GM19043 (cell line): Measurements from ENCODE around the gene OR52W1.

ENCODE experiments used
- ATAC-seq: cut with Tn5 transposase; IDR thresholded peaks from one replicate; pipeline ENCODE4 v1.9.1; 2021; ENCODE audit warnings: low read depth; ENCODE audit not compliant: unreplicated experiment

OR52W1 gene

DNA sequence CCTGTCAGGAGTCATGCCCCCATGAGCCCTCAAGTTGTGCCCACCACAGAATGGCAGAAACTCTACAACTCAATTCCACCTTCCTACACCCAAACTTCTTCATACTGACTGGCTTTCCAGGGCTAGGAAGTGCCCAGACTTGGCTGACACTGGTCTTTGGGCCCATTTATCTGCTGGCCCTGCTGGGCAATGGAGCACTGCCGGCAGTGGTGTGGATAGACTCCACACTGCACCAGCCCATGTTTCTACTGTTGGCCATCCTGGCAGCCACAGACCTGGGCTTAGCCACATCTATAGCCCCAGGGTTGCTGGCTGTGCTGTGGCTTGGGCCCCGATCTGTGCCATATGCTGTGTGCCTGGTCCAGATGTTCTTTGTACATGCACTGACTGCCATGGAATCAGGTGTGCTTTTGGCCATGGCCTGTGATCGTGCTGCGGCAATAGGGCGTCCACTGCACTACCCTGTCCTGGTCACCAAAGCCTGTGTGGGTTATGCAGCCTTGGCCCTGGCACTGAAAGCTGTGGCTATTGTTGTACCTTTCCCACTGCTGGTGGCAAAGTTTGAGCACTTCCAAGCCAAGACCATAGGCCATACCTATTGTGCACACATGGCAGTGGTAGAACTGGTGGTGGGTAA lies at the start of gene OR52W1:
OR52W1 (plus strand) TSS at position 51 of the 637 bp plus-strand sequence; CDS start at position 51, 0 bp downstream.
- no peak for ATAC-seq

- no peak for ATAC-seq
Measured at GRCh38 chr11:6151117-6151516, 47.9 kb upstream of the OR52W1 start.

- ATAC-seq = no peak
Measured at GRCh38 chr11:6152126-6152525, 46.9 kb upstream of the OR52W1 start.

DNA sequence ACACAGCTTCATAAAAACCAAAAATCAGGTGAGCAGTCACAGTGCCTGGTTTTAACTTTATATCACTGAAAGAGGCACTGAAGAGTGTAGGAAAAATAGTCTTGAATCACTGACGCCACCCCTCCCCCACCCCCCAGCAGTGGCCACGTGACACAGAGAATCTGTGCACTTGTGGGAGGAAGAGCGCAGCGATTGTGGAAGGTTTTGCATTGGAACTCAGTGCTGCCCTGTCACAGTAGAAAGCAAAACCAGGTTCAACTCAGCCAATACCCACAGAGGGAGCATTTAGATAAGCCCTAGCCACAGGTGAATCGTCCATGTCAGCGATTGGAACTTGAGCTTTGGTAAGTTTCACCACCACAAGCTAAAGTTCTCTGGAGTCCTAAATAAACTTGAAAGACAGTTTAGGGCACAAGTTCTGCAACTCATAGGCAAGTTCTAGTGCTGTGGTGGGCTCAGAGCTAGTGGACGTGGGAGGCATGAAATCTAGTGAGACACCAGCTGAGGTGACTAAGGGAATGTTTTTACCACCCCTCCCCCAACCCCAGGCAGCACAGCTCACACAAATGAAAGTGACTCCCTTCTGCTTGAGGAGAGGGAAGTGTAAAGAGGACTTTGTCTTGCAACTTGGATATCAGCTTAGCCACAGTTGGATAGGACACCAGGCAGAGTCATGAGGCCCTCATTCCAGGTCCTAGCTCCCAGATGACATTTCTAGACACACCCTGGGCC lies 42.2 kb upstream of the OR52W1 start:
- no peak for ATAC-seq

GRCh38 chr11:6170226-6170625 lies 28.8 kb upstream of the OR52W1 start, which contains the start of gene OR52B2:
Gene OR52B2 (minus strand): TSS chr11:6170326. CDS start chr11:6170326, 0 bp downstream.
- no peak for ATAC-seq

DNA sequence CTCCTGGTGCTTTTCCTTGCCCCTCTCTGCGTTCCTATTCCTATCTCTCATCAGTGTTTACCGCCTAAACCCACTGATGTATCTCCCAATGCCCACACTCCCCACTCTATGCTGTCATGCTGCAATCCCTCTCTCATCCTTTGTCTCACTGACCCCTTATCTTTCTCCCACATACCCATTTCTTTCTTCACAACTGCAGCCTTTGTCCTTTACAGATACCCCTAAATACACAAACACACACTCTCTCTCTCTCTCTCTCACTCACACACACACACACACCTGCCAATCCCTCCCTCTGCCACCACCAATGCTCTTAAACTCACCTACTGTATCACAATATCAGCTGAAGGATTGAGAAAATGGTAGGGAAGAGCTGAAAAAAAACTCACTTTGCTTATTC lies 23.6 kb upstream of the OR52W1 start:
- no peak for ATAC-seq

DNA sequence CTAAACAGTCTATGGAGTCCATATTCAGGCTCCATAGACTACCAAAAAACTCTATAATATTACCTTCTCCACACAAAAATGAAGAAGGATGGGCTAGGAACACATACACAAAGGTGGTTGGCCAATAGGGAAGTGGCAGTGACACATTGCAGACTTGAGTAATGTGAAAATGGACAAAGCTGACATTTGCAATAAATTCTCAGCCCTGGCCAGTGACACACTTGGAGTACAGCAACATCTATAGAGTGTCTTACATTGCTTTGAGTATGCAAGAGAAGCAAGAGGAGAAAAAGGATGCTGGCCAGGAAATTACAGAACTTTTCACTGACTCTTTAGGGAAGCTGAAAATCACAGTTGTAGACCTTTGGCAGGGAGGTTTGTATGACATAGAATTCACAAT lies 7.3 kb upstream of the OR52W1 start:
- ATAC-seq = no peak

DNA sequence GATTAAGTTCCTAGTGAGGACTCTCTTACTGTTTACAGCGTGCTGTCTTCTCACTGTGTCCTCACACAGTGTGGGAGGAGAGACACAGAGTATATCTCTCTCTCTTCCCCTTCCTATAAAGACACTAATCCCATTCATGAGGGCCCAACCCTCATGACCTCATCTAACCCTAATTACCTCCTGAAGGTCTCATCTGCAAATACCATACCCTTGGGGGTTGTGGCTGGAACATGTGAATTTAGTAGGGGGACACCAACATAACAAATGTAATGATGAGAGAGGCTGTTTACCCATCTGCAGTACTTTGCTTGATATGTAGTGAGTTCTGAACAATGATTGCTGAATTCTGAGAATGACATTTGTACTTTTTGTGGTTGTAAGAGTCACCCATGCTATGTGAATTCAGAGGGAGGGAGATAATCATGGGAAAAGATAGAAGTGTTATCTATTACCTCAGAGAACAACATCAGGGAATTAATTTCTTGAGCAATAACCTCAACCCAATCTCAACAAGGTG lies 4.9 kb upstream of the OR52W1 start:
- ATAC-seq = no peak

DNA sequence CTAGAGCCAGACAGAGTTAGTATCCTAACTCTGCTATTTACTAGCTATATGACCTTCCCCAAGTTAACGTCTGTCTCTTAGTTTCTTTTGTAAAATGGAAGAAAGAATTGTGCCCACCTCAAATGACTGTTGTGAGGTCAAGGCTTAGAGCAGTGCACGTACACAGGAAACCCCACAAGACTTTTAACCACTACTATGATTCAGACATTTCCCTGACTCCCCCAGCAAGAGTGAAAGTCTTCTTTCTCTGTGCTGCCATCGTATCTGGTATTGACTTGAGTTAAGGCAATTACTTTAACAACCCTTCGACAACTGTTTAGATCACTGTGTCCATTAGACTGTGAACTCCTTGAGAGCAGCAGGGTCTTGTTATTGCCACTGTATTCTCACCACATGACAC lies 2.6 kb upstream of the OR52W1 start:
- ATAC-seq = no peak

GRCh38 chr11:6197466-6198200 lies 1.4 kb upstream of the OR52W1 start:
- no peak for ATAC-seq

- no peak for ATAC-seq
Measured at GRCh38 chr11:6200975-6201374, 2.0 kb downstream of the OR52W1 start.

GRCh38 chr11:6201481-6201880 lies 2.5 kb downstream of the OR52W1 start:
- no peak for ATAC-seq

GRCh38 chr11:6202041-6202440 lies 3.0 kb downstream of the OR52W1 start:
- no peak for ATAC-seq

DNA sequence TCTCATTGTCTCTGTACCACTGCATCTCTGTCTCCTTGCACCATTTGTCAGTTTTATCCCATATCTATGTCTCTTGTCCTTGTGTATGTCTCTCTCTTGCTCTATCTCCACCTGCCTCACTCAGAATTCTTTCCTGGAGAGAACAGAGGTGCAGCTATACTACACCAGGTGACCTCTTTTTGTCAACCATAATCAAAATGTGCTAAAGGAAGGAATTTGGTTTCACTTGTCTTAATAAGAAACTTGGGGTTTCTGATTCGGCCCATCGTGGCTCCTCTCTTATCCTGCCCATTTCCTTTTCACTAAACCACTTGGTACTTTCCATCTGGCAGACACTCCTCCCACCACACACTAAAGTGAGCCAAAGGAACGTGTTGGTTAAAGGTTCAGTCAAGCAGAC lies 4.3 kb downstream of the OR52W1 start:
- ATAC-seq = peak; percentile 76

GRCh38 chr11:6204706-6205105 lies 5.7 kb downstream of the OR52W1 start:
- no peak for ATAC-seq

- ATAC-seq = no peak
Measured at GRCh38 chr11:6205366-6205765, 6.3 kb downstream of the OR52W1 start, which contains the start of gene C11orf42. Gene C11orf42 (plus strand): TSS chr11:6205557. CDS start chr11:6205616, 59 bp downstream.

- no peak for ATAC-seq
Measured at GRCh38 chr11:6206456-6207180, 7.6 kb downstream of the OR52W1 start.

- no peak for ATAC-seq
Measured at GRCh38 chr11:6209801-6210200, 10.8 kb downstream of the OR52W1 start.

DNA sequence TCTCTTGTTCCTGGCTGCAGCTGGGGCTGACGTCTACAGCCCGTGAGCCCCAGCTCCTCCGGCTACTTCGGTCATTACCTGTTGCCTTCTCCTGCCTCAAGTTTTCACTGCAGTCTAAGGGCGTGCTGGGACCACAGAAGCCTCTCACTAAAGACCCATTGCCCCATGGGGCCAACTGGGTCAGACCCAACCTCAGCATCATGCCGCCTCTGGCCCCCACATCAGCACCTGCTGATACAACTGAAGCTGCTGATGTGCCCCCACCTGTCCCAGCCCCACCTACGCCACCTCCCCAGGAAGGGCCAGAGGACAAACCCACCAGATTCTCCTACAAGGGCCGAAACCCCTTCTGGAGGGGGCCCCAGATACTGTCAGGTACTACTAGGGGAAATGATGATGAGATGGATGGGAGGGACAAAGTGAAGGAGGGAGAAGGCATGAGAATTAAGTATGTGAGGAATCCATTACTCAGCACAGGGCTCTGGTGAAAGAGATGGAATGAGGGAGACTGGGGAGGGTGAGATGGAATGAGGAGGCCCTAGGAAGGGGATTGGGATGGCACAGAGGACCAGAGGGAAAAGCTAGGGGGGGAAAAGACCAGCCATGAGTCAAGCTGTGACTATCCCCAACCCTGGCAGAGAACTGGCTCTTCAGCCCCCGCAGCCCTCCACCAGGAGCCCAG lies 11.4 kb downstream of the OR52W1 start:
- no peak for ATAC-seq

GRCh38 chr11:6214530-6214929 lies 15.5 kb downstream of the OR52W1 start:
- ATAC-seq = no peak
